C4-2B (cell line): ENCODE measurements around the gene FNDC11.

Experiments
- ZFX ChIP-seq: fragments of 450-650 bp; IDR thresholded peaks from 2 replicates; pipeline ENCODE4 v1.6.1; 2017
- TF ChIP-seq, protein P1 (sequence below): fragments of 450-650 bp; conservative IDR thresholded peaks from 2 replicates; pipeline ENCODE4 v1.5.1; 2017; ENCODE audit warnings: mild to moderate bottlenecking

GRCh38 chr20:63522091-63522868 is 31.7 kb upstream of the FNDC11 start:
- TF ChIP-seq, protein P1, sequence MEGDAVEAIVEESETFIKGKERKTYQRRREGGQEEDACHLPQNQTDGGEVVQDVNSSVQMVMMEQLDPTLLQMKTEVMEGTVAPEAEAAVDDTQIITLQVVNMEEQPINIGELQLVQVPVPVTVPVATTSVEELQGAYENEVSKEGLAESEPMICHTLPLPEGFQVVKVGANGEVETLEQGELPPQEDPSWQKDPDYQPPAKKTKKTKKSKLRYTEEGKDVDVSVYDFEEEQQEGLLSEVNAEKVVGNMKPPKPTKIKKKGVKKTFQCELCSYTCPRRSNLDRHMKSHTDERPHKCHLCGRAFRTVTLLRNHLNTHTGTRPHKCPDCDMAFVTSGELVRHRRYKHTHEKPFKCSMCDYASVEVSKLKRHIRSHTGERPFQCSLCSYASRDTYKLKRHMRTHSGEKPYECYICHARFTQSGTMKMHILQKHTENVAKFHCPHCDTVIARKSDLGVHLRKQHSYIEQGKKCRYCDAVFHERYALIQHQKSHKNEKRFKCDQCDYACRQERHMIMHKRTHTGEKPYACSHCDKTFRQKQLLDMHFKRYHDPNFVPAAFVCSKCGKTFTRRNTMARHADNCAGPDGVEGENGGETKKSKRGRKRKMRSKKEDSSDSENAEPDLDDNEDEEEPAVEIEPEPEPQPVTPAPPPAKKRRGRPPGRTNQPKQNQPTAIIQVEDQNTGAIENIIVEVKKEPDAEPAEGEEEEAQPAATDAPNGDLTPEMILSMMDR, result no peak
- no peak for TF ChIP-seq ZFX
